ENCODE measurements around the gene DDX46.

DNA sequence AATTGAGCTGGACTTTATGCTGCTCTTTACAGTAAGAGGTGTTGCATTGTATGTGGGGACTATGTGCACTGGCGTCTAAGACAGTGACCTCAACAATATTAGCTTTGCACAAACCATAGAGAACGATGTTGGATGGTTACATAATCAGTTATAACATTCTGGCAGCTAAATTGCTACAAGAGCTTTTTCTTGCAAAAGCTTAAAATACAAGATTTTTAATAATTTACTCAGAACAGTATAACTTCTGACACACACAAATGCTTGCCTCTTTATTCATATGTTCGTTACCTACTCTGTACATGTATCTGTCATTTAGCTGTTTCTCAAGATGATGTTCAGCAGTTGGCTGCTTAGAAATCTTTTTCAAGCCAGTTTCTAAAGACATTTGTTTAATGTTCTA is 98.8 kb downstream of the DDX46 start:
- TF ChIP-seq, protein P1, sequence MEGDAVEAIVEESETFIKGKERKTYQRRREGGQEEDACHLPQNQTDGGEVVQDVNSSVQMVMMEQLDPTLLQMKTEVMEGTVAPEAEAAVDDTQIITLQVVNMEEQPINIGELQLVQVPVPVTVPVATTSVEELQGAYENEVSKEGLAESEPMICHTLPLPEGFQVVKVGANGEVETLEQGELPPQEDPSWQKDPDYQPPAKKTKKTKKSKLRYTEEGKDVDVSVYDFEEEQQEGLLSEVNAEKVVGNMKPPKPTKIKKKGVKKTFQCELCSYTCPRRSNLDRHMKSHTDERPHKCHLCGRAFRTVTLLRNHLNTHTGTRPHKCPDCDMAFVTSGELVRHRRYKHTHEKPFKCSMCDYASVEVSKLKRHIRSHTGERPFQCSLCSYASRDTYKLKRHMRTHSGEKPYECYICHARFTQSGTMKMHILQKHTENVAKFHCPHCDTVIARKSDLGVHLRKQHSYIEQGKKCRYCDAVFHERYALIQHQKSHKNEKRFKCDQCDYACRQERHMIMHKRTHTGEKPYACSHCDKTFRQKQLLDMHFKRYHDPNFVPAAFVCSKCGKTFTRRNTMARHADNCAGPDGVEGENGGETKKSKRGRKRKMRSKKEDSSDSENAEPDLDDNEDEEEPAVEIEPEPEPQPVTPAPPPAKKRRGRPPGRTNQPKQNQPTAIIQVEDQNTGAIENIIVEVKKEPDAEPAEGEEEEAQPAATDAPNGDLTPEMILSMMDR (IDR thresholded peaks at IDR 0.05; ENCODE audit: poor library complexity, severe bottlenecking) = no peak
- TF ChIP-seq POLR2AphosphoS5 (IDR thresholded peaks at IDR 0.05) (no peak), EZH2 (IDR thresholded peaks at IDR 0.05; ENCODE audit: borderline replicate concordance, insufficient read depth, low read length, poor library complexity, severe bottlenecking) (no peak), TAF1 (IDR thresholded peaks at IDR 0.05; ENCODE audit: low read depth) (no peak), MXI1 (conservative IDR thresholded peaks at IDR 0.05; ENCODE audit: poor library complexity, severe bottlenecking) (no peak), EP300 (conservative IDR thresholded peaks at IDR 0.05; ENCODE audit: poor library complexity, severe bottlenecking) (no peak), SMC3 (conservative IDR thresholded peaks at IDR 0.05; ENCODE audit: poor library complexity) (no peak)
- TF ChIP-seq, protein P2, sequence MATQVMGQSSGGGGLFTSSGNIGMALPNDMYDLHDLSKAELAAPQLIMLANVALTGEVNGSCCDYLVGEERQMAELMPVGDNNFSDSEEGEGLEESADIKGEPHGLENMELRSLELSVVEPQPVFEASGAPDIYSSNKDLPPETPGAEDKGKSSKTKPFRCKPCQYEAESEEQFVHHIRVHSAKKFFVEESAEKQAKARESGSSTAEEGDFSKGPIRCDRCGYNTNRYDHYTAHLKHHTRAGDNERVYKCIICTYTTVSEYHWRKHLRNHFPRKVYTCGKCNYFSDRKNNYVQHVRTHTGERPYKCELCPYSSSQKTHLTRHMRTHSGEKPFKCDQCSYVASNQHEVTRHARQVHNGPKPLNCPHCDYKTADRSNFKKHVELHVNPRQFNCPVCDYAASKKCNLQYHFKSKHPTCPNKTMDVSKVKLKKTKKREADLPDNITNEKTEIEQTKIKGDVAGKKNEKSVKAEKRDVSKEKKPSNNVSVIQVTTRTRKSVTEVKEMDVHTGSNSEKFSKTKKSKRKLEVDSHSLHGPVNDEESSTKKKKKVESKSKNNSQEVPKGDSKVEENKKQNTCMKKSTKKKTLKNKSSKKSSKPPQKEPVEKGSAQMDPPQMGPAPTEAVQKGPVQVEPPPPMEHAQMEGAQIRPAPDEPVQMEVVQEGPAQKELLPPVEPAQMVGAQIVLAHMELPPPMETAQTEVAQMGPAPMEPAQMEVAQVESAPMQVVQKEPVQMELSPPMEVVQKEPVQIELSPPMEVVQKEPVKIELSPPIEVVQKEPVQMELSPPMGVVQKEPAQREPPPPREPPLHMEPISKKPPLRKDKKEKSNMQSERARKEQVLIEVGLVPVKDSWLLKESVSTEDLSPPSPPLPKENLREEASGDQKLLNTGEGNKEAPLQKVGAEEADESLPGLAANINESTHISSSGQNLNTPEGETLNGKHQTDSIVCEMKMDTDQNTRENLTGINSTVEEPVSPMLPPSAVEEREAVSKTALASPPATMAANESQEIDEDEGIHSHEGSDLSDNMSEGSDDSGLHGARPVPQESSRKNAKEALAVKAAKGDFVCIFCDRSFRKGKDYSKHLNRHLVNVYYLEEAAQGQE (IDR thresholded peaks at IDR 0.05; ENCODE audit: borderline replicate concordance) = no peak
